Adrenal gland (tissue), 5 donors: ENCODE data around the gene RNF39.

Source experiments
- POLR2A ChIP-seq, 2 donors: fragments of 450-650 bp; IDR thresholded peaks; one replicate each; pipeline ENCODE4 v1.6.1; 2017; ENCODE audit warnings: antibody characterized with exemption in 2 of 2, mild to moderate bottlenecking in 2 of 2, moderate library complexity in 1 of 2
- TF ChIP-seq, protein P1 (sequence below), 6 experiments: fragments of 450-650 bp in 4 of 6; fragments of 200-600 bp in 2 of 6; sonication (generic) in 1 of 6; IDR thresholded peaks; 1 replicate in 5 of 6; 2 replicates in 1 of 6; pipeline versions ENCODE4 v1.5.1 to v1.8.0; 2016 to 2021; ENCODE audit warnings: antibody characterized with exemption in 6 of 6, mild to moderate bottlenecking in 2 of 6, moderate library complexity in 1 of 6
- donor health status: DM: no; HTN: no; CAD: no.

- TF ChIP-seq, protein P1, sequence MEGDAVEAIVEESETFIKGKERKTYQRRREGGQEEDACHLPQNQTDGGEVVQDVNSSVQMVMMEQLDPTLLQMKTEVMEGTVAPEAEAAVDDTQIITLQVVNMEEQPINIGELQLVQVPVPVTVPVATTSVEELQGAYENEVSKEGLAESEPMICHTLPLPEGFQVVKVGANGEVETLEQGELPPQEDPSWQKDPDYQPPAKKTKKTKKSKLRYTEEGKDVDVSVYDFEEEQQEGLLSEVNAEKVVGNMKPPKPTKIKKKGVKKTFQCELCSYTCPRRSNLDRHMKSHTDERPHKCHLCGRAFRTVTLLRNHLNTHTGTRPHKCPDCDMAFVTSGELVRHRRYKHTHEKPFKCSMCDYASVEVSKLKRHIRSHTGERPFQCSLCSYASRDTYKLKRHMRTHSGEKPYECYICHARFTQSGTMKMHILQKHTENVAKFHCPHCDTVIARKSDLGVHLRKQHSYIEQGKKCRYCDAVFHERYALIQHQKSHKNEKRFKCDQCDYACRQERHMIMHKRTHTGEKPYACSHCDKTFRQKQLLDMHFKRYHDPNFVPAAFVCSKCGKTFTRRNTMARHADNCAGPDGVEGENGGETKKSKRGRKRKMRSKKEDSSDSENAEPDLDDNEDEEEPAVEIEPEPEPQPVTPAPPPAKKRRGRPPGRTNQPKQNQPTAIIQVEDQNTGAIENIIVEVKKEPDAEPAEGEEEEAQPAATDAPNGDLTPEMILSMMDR (IDR thresholded peaks at IDR 0.05): no peak
- TF ChIP-seq POLR2A (IDR thresholded peaks at IDR 0.05): no peak
Observed at GRCh38 chr6:30022189-30022588, 53.4 kb downstream of the RNF39 start.
